SK-N-MC (cell line): ENCODE data around the gene PMP22.

Experiments used
- DNase-seq: peaks from one replicate; pipeline ENCODE4 v3.0.0-alpha.2; 2011; ENCODE audit warnings: low read depth, low spot score
- H3K27ac ChIP-seq: fragments of 200-600 bp; sonication (generic); 2 replicates; pipeline ENCODE4 v1.5.1; 2016; ENCODE audit warnings: mixed run types
- H3K36me3 ChIP-seq: fragments of 200-600 bp; sonication (generic); 2 replicates; pipeline ENCODE4 v1.6.1; 2017; ENCODE audit warnings: antibody characterized with exemption, low read length, mixed read lengths; ENCODE audit not compliant: insufficient read depth
- H3K4me3 ChIP-seq: fragments of 200-600 bp; sonication (generic); 2 replicates; pipeline ENCODE4 v1.5.1; 2016
- H3K9ac ChIP-seq: fragments of 200-600 bp; sonication (generic); 2 replicates; pipeline ENCODE4 v1.8.0; 2017; ENCODE audit warnings: mixed run types, mixed read lengths; ENCODE audit not compliant: insufficient read length
- H3K9me3 ChIP-seq: fragments of 200-600 bp; sonication (generic); 2 replicates; pipeline ENCODE4 v1.6.1; 2017; ENCODE audit warnings: low read depth, mild to moderate bottlenecking, antibody characterized with exemption, low read length, moderate library complexity, mixed read lengths
- EZH2 ChIP-seq: fragments of 200-600 bp; sonication (generic); IDR thresholded peaks from one replicate; pipeline ENCODE4 v1.6.1; 2017; ENCODE audit warnings: antibody characterized with exemption
- FOXP2 ChIP-seq: optimal IDR thresholded peaks from 2 replicates; pipeline ENCODE3; 2011; ENCODE audit warnings: mild to moderate bottlenecking, moderate library complexity; ENCODE audit not compliant: insufficient read depth; ENCODE audit errors: extremely low read length, control extremely low read depth
- POLR2AphosphoS5 ChIP-seq: IDR thresholded peaks from 2 replicates; pipeline ENCODE4 v1.6.1; 2012; ENCODE audit warnings: mild to moderate bottlenecking, low read depth, low read length, borderline replicate concordance

PMP22 gene

GRCh38 chr17:15255713-15256454 is 9.2 kb downstream of the PMP22 start:
- Histone ChIP-seq H3K27ac (no peak overlapping the region), H3K4me3 (no peak overlapping the region), H3K9me3 (no peaks in the 10 kb centered on the region), H3K36me3 (no peaks in the 10 kb centered on the region), H3K9ac (no peak overlapping the region)
- TF ChIP-seq EZH2: no peak
- TF ChIP-seq POLR2AphosphoS5: no peak
- no peak for TF ChIP-seq FOXP2
- DNase-seq: no peak

GRCh38 chr17:15250135-15250860 is 14.8 kb downstream of the PMP22 start:
- H3K9ac ChIP-seq: no peak overlapping the region
- H3K36me3 ChIP-seq: no peaks in the 10 kb centered on the region
- no peak overlapping the region for H3K27ac ChIP-seq
- no peak for DNase-seq
- no peaks in the 10 kb centered on the region for H3K9me3 ChIP-seq
- TF ChIP-seq POLR2AphosphoS5 (no peak), EZH2 (no peak), FOXP2 (no peak)
- no peak overlapping the region for H3K4me3 ChIP-seq

GRCh38 chr17:15249487-15249886 is 15.6 kb downstream of the PMP22 start:
- no peak for TF ChIP-seq FOXP2
- TF ChIP-seq EZH2: no peak
- no peak for TF ChIP-seq POLR2AphosphoS5
- no peak for DNase-seq
- Histone ChIP-seq H3K4me3 (no peak overlapping the region), H3K36me3 (no peaks in the 10 kb centered on the region), H3K9me3 (no peaks in the 10 kb centered on the region), H3K27ac (no peak overlapping the region), H3K9ac (no peak overlapping the region)

GRCh38 chr17:15247891-15248529 is 17.1 kb downstream of the PMP22 start:
- H3K27ac ChIP-seq: no peak overlapping the region
- H3K4me3 ChIP-seq: no peak overlapping the region
- no peaks in the 10 kb centered on the region for H3K9me3 ChIP-seq
- no peak for DNase-seq
- H3K9ac ChIP-seq: no peak overlapping the region
- TF ChIP-seq EZH2 (no peak), POLR2AphosphoS5 (no peak), FOXP2 (no peak)
- no peaks in the 10 kb centered on the region for H3K36me3 ChIP-seq

GRCh38 chr17:15245054-15245453 is 20.1 kb downstream of the PMP22 start:
- Histone ChIP-seq H3K27ac (no peak overlapping the region), H3K9ac (no peak overlapping the region), H3K4me3 (no peak overlapping the region), H3K9me3 (no peaks in the 10 kb centered on the region), H3K36me3 (no peaks in the 10 kb centered on the region)
- DNase-seq: no peak
- no peak for TF ChIP-seq POLR2AphosphoS5
- no peak for TF ChIP-seq EZH2
- TF ChIP-seq FOXP2: no peak

GRCh38 chr17:15240644-15241043 is 24.5 kb downstream of the PMP22 start:
- DNase-seq: no peak

GRCh38 chr17:15239491-15239890 is 25.6 kb downstream of the PMP22 start:
- DNase-seq: no peak
- Histone ChIP-seq H3K9ac (no peak overlapping the region), H3K27ac (no peak overlapping the region), H3K4me3 (no peak overlapping the region), H3K9me3 (no peaks in the 10 kb centered on the region), H3K36me3 (no peaks in the 10 kb centered on the region)
- TF ChIP-seq POLR2AphosphoS5 (no peak), EZH2 (no peak), FOXP2 (no peak)

More at GRCh38 chr17:15240644-15241043, 24.5 kb downstream of the PMP22 start:
- H3K36me3 ChIP-seq: no peaks in the 10 kb centered on the region
- H3K27ac ChIP-seq: no peak overlapping the region
- no peaks in the 10 kb centered on the region for H3K9me3 ChIP-seq
- no peak for TF ChIP-seq FOXP2
- TF ChIP-seq POLR2AphosphoS5: no peak
- H3K9ac ChIP-seq: no peak overlapping the region
- no peak overlapping the region for H3K4me3 ChIP-seq

GRCh38 chr17:15238676-15239422 is 26.3 kb downstream of the PMP22 start:
- H3K9me3 ChIP-seq: no peaks in the 10 kb centered on the region
- no peak for TF ChIP-seq POLR2AphosphoS5
- no peak for TF ChIP-seq FOXP2
- TF ChIP-seq EZH2: no peak
- no peak for DNase-seq
- H3K36me3 ChIP-seq: no peaks in the 10 kb centered on the region
- no peak overlapping the region for H3K4me3 ChIP-seq
- H3K27ac ChIP-seq: no peak overlapping the region
- no peak overlapping the region for H3K9ac ChIP-seq
